RWPE1 (cell line): ENCODE results near the gene ST8SIA1.
"Not testable (repeated sequence)": the region's sequence is repeated elsewhere in the genome, so short reads cannot be mapped to it uniquely, and the experiment has no call there.

Experiments
- CTCF ChIA-PET: fragments of 350-600 bp; sonication (Branson Sonifier 250); formaldehyde crosslinking; extraction: SDS; loops from one replicate; lab custom pipeline; 2021; lab: Yijun Ruan, JAX
- POLR2A ChIA-PET: fragments of 400-600 bp; formaldehyde crosslinking; extraction: SDS; loops from one replicate; lab custom pipeline; 2020; ENCODE audit warnings: antibody characterized with exemption; ENCODE audit not compliant: low non-redundant PET; lab: Yijun Ruan, JAX
- DNase-seq: peaks from one replicate; pipeline ENCODE4 v3.0.0; 2012; ENCODE audit warnings: low spot score
- H3K27ac ChIP-seq: fragments of 450-650 bp; 2 replicates; pipeline ENCODE4 v1.5.1; 2017
- CTCF ChIP-seq: fragments of 450-650 bp; conservative IDR thresholded peaks from 2 replicates; pipeline ENCODE4 v1.5.1; 2017; ENCODE audit warnings: low read depth, mild to moderate bottlenecking

Gene ST8SIA1

DNA sequence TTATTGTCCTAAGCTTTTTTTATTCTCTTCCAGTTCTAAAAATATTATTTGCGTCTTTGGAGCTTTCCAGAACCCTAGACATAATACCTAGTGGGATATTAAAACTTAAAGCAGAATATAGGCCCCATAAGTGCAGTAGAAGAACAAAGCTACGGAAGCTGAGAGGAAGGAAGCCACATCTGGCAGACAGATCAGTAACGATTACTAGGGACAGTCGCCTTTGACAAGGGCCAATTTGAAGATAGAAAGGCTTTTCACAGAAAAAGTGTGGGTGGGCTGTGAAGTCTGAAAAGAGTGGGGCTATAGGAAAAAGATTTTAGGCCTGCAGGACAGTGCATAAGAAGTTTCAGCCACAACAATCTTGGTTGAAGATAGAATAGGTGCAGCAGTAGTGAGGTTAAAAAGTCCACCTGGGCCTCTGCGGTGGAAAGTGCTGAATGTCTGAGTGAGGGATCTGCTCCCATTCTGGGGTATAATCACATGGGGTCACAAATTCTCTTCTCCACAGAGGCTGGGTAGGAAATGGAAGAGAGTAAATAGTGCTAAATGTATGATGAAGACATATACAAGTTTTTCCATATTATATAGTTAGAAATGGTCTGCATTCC is 174.0 kb downstream of the ST8SIA1 start:
- no peak for DNase-seq
- no peak for TF ChIP-seq CTCF
- ChIA-PET CTCF (interaction anchor here (0.6 kb wide), 1 partner anchor 614 kb away, joined by 3 read pairs; no protein-coding TSS in a partner anchor), POLR2A (no interaction called here)
- H3K27ac ChIP-seq = no peak overlapping the region

- POLR2A ChIA-PET, CTCF ChIA-PET, DNase-seq, H3K27ac ChIP-seq: not testable (repeated sequence)
Measured at GRCh38 chr12:22149286-22149685, 185.2 kb downstream of the ST8SIA1 start.

- DNase-seq, H3K27ac ChIP-seq, POLR2A ChIA-PET: not testable (repeated sequence)
- CTCF ChIA-PET = interaction anchor here (0.6 kb wide), 2 partner anchors 20 to 328 kb away, joined by 3 to 4 read pairs; no protein-coding TSS in a partner anchor
Measured at GRCh38 chr12:22146686-22147085, 187.8 kb downstream of the ST8SIA1 start.
